HepG2 (cell line): ENCODE results near the gene COL8A2. TPM values are rescaled to one million over a fixed set of nuclear protein-coding genes. Genes with fewer than 3 reads are reported as not detected.

Experiments used
- AGO2 ChIP-seq: fragments of 200-400 bp; formaldehyde crosslinking; optimal IDR thresholded peaks from 2 replicates; pipeline ENCODE3; 2017; ENCODE audit warnings: mild to moderate bottlenecking, low read depth, low read length, moderate library complexity
- ASH2L ChIP-seq: fragments of 300-600, 200-600 bp; sonication (generic); IDR thresholded peaks from 2 replicates; pipeline ENCODE4 v1.7.0; 2017; ENCODE audit warnings: low read depth, mild to moderate bottlenecking, moderate library complexity, mixed read lengths, low read length; ENCODE audit not compliant: insufficient read length
- ATRX ChIP-seq: sonication (generic); formaldehyde crosslinking; IDR thresholded peaks from 2 replicates; pipeline ENCODE4 v1.4.0; 2020; ENCODE audit warnings: missing genetic modification reagents, borderline replicate concordance
- EED ChIP-seq: sonication (generic); formaldehyde crosslinking; IDR thresholded peaks from 2 replicates; pipeline ENCODE4 v1.5.0; 2020; ENCODE audit warnings: mild to moderate bottlenecking, missing genetic modification reagents
- FIP1L1 ChIP-seq: fragments of 200-400 bp; formaldehyde crosslinking; IDR thresholded peaks from 2 replicates; pipeline ENCODE4 v1.6.1; 2018; ENCODE audit warnings: low read depth, mild to moderate bottlenecking, low read length, moderate library complexity, borderline replicate concordance; ENCODE audit not compliant: insufficient read depth
- HMG20A ChIP-seq: IDR thresholded peaks from 2 replicates; pipeline ENCODE4 v1.6.1; 2016; ENCODE audit warnings: borderline replicate concordance
- JUN ChIP-seq: sonication (generic); formaldehyde crosslinking; IDR thresholded peaks from 2 replicates; pipeline ENCODE4 v1.4.0; 2020; ENCODE audit warnings: mild to moderate bottlenecking, missing genetic modification reagents
- KLF15 ChIP-seq: sonication (generic); formaldehyde crosslinking; IDR thresholded peaks from 2 replicates; pipeline ENCODE4 v1.8.1; 2023; ENCODE audit warnings: borderline replicate concordance, mild to moderate bottlenecking, inconsistent platforms, missing genetic modification reagents, mixed read lengths
- NFIC ChIP-seq: IDR thresholded peaks from 2 replicates; pipeline ENCODE4 v1.6.1; 2012; ENCODE audit warnings: mild to moderate bottlenecking, low read length, inconsistent platforms
- RCOR2 ChIP-seq: IDR thresholded peaks from 2 replicates; pipeline ENCODE4 v1.6.1; 2016; ENCODE audit warnings: missing biosample characterization, missing genetic modification reagents
- ZMAT3 ChIP-seq: sonication (generic); formaldehyde crosslinking; conservative IDR thresholded peaks from 2 replicates; pipeline ENCODE4 v1.7.0; 2021; ENCODE audit warnings: missing genetic modification reagents
- ZNF124 ChIP-seq: sonication (generic); formaldehyde crosslinking; IDR thresholded peaks from 2 replicates; pipeline ENCODE4 v1.4.0; 2020; ENCODE audit warnings: missing genetic modification reagents
- ZNF256 ChIP-seq: sonication (generic); formaldehyde crosslinking; conservative IDR thresholded peaks from 2 replicates; pipeline ENCODE4 v1.4.0; 2020; ENCODE audit warnings: missing genetic modification reagents
- ZNF546 ChIP-seq: sonication (generic); formaldehyde crosslinking; conservative IDR thresholded peaks from 2 replicates; pipeline ENCODE4 v1.8.1; 2023; ENCODE audit warnings: mild to moderate bottlenecking, missing genetic modification reagents
- ZNF674 ChIP-seq: sonication (generic); formaldehyde crosslinking; IDR thresholded peaks from 2 replicates; pipeline ENCODE4 v1.5.0; 2020; ENCODE audit warnings: low read depth, mild to moderate bottlenecking, missing genetic modification reagents
- ZNF768 ChIP-seq: sonication (generic); formaldehyde crosslinking; IDR thresholded peaks from 2 replicates; pipeline ENCODE4 v1.4.0; 2020; ENCODE audit warnings: missing genetic modification reagents
- ZSCAN25 ChIP-seq: sonication (generic); formaldehyde crosslinking; IDR thresholded peaks from 2 replicates; pipeline ENCODE4 v1.8.0; 2022; ENCODE audit warnings: mild to moderate bottlenecking, missing genetic modification reagents
- ZSCAN31 ChIP-seq: sonication (generic); formaldehyde crosslinking; IDR thresholded peaks from 2 replicates; pipeline ENCODE4 v1.5.0; 2020; ENCODE audit warnings: low read depth, mild to moderate bottlenecking, missing genetic modification reagents
- polyA plus RNA-seq, 8 experiments: library from polyadenylated mRNA; depleted of rRNA in 3 of 8; stranded (reverse) in 7 of 8; unstranded in 1 of 8; fragments of >200 nt; fragmentation: Illumina TruSeq in 4 of 8; extraction: Trizol in 4 of 8; gene quantifications; 2 replicates each; pipeline versions ENCODE4 v1.2.1 to v1.2.3, GENCODE V29; 2011 to 2016; ENCODE audit warnings: low read depth in 4 of 8, missing spikeins in 1 of 8, mixed read lengths in 1 of 8; ENCODE audit not compliant: insufficient read depth in 1 of 8
- total RNA-seq, 5 experiments: library from RNA; depleted of rRNA; stranded (reverse); fragments of >200 nt; fragmentation: Illumina TruSeq; extraction: Trizol; gene quantifications; 2 replicates each; pipeline ENCODE4 v1.2.3, GENCODE V29; 2016; ENCODE audit warnings: low read depth in 1 of 5
- TF ChIP-seq, protein P1 (sequence below): sonication (generic); formaldehyde crosslinking; IDR thresholded peaks from 2 replicates; pipeline ENCODE4 v1.5.0; 2020; ENCODE audit warnings: mild to moderate bottlenecking, missing genetic modification reagents, moderate library complexity
- TF ChIP-seq, protein P2 (sequence below): IDR thresholded peaks from 2 replicates; pipeline ENCODE4 v1.6.1; 2016; ENCODE audit warnings: mild to moderate bottlenecking
- TF ChIP-seq, protein P3 (sequence below): sonication (generic); formaldehyde crosslinking; IDR thresholded peaks from 2 replicates; pipeline ENCODE4 v1.5.0; 2020; ENCODE audit warnings: missing genetic modification reagents
- TF ChIP-seq, protein P4 (sequence below): sonication (generic); formaldehyde crosslinking; conservative IDR thresholded peaks from 2 replicates; pipeline ENCODE4 v1.4.0; 2020; ENCODE audit warnings: missing genetic modification reagents
- TF ChIP-seq, protein P5 (sequence below): IDR thresholded peaks from 2 replicates; pipeline ENCODE4 v1.6.1; 2016; ENCODE audit warnings: mild to moderate bottlenecking, missing biosample characterization, missing genetic modification reagents

Gene COL8A2
- total and polyA plus RNA-seq, 2 of the 13 experiments (the other 11 are each of a cell fraction or from before 2014, with no cell fraction given): 0.13 to 0.24 TPM

DNA sequence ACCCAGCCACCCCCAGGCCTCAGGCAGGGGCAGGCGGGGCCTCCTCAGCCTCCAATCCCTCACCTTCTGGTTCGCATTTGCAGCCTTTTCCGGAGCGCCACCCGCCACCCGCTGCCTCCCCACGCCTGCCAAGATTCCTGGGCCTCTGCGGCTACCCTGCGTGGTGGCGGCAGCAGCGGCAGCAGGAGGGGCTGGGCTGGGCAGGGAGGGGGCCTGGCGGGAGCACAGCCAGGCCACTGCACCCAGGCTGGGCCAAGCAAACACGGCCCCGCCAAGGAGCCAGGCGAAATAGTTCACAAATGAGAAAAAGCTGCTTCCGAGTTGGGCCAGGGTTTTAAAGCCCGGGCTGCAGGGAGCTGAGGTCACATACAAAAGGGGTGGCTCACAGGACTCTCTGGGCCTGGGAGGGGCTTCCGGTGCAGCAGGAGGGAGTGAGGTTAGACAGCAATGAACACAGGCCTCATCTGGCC, 9.8 kb downstream of the COL8A2 start (continued):
- TF ChIP-seq ZSCAN25 (CRISPR knock-in tag): no peak
- no peak for TF ChIP-seq EED
- TF ChIP-seq, protein P1, sequence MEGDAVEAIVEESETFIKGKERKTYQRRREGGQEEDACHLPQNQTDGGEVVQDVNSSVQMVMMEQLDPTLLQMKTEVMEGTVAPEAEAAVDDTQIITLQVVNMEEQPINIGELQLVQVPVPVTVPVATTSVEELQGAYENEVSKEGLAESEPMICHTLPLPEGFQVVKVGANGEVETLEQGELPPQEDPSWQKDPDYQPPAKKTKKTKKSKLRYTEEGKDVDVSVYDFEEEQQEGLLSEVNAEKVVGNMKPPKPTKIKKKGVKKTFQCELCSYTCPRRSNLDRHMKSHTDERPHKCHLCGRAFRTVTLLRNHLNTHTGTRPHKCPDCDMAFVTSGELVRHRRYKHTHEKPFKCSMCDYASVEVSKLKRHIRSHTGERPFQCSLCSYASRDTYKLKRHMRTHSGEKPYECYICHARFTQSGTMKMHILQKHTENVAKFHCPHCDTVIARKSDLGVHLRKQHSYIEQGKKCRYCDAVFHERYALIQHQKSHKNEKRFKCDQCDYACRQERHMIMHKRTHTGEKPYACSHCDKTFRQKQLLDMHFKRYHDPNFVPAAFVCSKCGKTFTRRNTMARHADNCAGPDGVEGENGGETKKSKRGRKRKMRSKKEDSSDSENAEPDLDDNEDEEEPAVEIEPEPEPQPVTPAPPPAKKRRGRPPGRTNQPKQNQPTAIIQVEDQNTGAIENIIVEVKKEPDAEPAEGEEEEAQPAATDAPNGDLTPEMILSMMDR: no peak; the same call in 1 of the 2 replicates
- TF ChIP-seq, protein P2, sequence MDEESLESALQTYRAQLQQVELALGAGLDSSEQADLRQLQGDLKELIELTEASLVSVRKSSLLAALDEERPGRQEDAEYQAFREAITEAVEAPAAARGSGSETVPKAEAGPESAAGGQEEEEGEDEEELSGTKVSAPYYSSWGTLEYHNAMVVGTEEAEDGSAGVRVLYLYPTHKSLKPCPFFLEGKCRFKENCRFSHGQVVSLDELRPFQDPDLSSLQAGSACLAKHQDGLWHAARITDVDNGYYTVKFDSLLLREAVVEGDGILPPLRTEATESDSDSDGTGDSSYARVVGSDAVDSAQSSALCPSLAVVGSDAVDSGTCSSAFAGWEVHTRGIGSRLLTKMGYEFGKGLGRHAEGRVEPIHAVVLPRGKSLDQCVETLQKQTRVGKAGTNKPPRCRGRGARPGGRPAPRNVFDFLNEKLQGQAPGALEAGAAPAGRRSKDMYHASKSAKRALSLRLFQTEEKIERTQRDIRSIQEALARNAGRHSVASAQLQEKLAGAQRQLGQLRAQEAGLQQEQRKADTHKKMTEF (CRISPR knock-in tag): peak; percentile 35; the same call in 1 of the 2 replicates
- TF ChIP-seq, protein P3, sequence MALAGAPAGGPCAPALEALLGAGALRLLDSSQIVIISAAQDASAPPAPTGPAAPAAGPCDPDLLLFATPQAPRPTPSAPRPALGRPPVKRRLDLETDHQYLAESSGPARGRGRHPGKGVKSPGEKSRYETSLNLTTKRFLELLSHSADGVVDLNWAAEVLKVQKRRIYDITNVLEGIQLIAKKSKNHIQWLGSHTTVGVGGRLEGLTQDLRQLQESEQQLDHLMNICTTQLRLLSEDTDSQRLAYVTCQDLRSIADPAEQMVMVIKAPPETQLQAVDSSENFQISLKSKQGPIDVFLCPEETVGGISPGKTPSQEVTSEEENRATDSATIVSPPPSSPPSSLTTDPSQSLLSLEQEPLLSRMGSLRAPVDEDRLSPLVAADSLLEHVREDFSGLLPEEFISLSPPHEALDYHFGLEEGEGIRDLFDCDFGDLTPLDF (CRISPR knock-in tag): no peak
- no peak for TF ChIP-seq NFIC
- no peak for TF ChIP-seq ZMAT3
- TF ChIP-seq ASH2L: no peak
- TF ChIP-seq ZNF124 (CRISPR knock-in tag): no peak
- no peak for TF ChIP-seq ATRX (CRISPR knock-in tag)
- no peak for TF ChIP-seq JUN (CRISPR knock-in tag)
- TF ChIP-seq ZNF768: peak; percentile 43; the same call in 1 of the 2 replicates
- TF ChIP-seq RCOR2: 0 out of 2 replicates have a peak, but pooled peaks have one; percentile 37
- 0 out of 2 replicates have a peak, but pooled peaks have one; percentile 47 for TF ChIP-seq KLF15 (CRISPR knock-in tag)
- TF ChIP-seq ZNF674 (CRISPR knock-in tag): no peak
- no peak for TF ChIP-seq AGO2
- TF ChIP-seq, protein P4, sequence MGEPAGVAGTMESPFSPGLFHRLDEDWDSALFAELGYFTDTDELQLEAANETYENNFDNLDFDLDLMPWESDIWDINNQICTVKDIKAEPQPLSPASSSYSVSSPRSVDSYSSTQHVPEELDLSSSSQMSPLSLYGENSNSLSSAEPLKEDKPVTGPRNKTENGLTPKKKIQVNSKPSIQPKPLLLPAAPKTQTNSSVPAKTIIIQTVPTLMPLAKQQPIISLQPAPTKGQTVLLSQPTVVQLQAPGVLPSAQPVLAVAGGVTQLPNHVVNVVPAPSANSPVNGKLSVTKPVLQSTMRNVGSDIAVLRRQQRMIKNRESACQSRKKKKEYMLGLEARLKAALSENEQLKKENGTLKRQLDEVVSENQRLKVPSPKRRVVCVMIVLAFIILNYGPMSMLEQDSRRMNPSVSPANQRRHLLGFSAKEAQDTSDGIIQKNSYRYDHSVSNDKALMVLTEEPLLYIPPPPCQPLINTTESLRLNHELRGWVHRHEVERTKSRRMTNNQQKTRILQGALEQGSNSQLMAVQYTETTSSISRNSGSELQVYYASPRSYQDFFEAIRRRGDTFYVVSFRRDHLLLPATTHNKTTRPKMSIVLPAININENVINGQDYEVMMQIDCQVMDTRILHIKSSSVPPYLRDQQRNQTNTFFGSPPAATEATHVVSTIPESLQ (CRISPR knock-in tag): no peak
- no peak for TF ChIP-seq ZNF546
- TF ChIP-seq ZSCAN31: no peak
- no peak for TF ChIP-seq FIP1L1
- TF ChIP-seq HMG20A: no peak
- TF ChIP-seq, protein P5, sequence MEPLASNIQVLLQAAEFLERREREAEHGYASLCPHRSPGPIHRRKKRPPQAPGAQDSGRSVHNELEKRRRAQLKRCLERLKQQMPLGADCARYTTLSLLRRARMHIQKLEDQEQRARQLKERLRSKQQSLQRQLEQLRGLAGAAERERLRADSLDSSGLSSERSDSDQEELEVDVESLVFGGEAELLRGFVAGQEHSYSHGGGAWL (CRISPR knock-in tag): no peak
- no peak for TF ChIP-seq ZNF256
